LNCaP clone FGC (cell line): ENCODE results near the gene SLC5A6.

Experiments
- DNase-seq: peaks from one replicate; pipeline ENCODE4 v3.0.0-alpha.2; 2011; ENCODE audit warnings: low read depth
- H3K4me3 ChIP-seq: 2 replicates; pipeline ENCODE4 v1.5.1; 2011; ENCODE audit warnings: mild to moderate bottlenecking, low read depth, low read length, control low read depth
- CTCF ChIP-seq: IDR thresholded peaks from 2 replicates; pipeline ENCODE4 v1.5.1; 2012; ENCODE audit warnings: mild to moderate bottlenecking; ENCODE audit not compliant: control insufficient read depth, insufficient read depth; ENCODE audit errors: extremely low read depth

The SLC5A6 gene

GRCh38 chr2:27150639-27151230 lies 61.3 kb downstream of the SLC5A6 start:
- no peak for TF ChIP-seq CTCF
- H3K4me3 ChIP-seq: no peak overlapping the region
- no peak for DNase-seq
